NCI-H2107 treated with DMSO at 0.1 percent for 48 hours (cell line): ENCODE results near the gene VPS18.

Experiments
- DNase-seq: peaks from one replicate; lab custom pipeline; 2025; ENCODE audit not compliant: unreplicated experiment; lab: John Stamatoyannopoulos, UW

Gene VPS18

DNA sequence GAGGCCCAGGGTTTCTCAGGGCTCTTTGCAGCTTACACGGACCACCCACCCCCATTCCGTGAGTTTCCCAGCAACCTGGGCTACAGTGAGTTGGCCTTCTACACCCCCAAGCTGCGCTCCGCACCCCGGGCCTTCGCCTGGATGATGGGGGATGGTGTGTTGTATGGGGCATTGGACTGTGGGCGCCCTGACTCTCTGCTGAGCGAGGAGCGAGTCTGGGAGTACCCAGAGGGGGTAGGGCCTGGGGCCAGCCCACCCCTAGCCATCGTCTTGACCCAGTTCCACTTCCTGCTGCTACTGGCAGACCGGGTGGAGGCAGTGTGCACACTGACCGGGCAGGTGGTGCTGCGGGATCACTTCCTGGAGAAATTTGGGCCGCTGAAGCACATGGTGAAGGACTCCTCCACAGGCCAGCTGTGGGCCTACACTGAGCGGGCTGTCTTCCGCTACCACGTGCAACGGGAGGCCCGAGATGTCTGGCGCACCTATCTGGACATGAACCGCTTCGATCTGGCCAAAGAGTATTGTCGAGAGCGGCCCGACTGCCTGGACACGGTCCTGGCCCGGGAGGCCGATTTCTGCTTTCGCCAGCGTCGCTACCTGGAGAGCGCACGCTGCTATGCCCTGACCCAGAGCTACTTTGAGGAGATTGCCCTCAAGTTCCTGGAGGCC is 5.4 kb downstream of the VPS18 start:
- DNase-seq: no peak

DNA sequence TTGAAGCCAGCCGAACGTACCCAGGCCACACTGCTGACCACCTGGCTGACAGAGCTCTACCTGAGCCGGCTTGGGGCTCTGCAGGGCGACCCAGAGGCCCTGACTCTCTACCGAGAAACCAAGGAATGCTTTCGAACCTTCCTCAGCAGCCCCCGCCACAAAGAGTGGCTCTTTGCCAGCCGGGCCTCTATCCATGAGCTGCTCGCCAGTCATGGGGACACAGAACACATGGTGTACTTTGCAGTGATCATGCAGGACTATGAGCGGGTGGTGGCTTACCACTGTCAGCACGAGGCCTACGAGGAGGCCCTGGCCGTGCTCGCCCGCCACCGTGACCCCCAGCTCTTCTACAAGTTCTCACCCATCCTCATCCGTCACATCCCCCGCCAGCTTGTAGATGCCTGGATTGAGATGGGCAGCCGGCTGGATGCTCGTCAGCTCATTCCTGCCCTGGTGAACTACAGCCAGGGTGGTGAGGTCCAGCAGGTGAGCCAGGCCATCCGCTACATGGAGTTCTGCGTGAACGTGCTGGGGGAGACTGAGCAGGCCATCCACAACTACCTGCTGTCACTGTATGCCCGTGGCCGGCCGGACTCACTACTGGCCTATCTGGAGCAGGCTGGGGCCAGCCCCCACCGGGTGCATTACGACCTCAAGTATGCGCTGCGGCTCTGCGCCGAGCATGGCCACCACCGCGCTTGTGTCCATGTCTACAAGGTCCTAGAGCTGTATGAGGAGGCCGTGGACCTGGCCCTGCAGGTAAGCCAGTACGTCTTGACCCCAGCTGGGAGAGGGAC is 6.2 kb downstream of the VPS18 start:
- DNase-seq: no peak

DNA sequence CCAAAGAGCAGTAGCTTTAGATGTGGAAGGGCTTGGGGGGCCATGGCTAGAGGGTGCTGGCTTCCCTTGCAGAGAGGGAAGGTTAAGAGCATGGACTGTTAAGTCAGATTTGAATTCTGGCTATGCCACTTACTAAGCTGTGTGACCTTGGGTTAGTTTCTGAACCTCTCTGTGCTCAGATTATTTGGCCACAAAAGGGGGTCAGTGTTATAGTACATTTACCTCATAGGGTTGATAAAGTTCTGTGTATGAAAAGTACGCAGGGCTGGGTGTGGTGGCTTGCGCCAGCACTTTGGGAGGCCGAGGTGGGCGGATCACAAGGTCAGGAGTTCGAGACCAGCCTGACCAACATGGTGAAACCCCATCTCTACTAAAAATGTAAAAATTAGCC is 6.8 kb downstream of the VPS18 start:
- DNase-seq: no peak

DNA sequence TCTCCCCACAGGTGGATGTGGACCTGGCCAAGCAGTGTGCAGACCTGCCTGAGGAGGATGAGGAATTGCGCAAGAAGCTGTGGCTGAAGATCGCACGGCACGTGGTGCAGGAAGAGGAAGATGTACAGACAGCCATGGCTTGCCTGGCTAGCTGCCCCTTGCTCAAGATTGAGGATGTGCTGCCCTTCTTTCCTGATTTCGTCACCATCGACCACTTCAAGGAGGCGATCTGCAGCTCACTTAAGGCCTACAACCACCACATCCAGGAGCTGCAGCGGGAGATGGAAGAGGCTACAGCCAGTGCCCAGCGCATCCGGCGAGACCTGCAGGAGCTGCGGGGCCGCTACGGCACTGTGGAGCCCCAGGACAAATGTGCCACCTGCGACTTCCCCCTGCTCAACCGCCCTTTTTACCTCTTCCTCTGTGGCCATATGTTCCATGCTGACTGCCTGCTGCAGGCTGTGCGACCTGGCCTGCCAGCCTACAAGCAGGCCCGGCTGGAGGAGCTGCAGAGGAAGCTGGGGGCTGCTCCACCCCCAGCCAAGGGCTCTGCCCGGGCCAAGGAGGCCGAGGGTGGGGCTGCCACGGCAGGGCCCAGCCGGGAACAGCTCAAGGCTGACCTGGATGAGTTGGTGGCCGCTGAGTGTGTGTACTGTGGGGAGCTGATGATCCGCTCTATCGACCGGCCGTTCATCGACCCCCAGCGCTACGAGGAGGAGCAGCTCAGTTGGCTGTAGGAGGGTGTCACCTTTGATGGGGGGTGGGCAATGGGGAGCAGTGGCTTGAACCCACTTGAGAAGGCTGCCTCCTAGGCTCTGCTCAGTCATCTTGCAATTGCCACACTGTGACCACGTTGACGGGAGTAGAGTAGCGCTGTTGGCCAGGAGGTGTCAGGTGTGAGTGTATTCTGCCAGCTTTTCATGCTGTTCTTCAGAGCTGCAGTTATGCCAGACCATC is 8.6 kb downstream of the VPS18 start:
- no peak for DNase-seq

DNA sequence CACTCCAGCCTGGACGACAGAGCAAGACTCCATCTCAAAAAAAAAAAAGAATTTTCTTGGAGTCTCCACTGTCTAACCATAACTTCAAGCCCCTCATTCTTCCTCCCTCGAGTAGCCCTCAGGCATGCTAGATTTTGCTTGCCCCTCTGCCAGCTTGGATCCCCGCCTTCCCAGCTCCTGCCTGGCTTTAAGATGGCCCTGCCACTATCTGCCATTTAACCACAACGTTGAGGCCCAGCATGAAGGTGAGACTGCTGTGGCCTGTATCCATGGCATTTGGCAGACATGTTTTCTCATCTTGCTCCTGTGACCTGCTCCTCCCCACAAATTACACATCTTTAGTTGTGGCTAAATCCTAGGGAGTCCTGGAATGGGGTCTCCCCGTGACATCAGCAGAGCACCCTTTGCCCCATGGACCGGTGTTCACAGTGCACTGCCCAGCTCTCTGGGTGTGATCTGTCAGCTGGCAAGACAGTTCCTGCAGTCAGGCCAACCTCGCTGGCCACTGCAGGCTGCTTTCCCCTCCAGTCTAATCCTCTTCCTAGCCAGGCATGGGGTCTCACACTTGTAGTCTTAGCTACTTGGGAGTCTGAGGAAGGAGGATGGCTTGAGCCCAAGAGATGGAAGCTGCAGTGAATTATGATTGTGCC is 10.4 kb downstream of the VPS18 start:
- no peak for DNase-seq

- peak; percentile 58 for DNase-seq
Observed at GRCh38 chr15:40906091-40906990, 12.1 kb downstream of the VPS18 start.

GRCh38 chr15:40906991-40907802 is 12.9 kb downstream of the VPS18 start:
- peak; percentile 36 for DNase-seq

DNA sequence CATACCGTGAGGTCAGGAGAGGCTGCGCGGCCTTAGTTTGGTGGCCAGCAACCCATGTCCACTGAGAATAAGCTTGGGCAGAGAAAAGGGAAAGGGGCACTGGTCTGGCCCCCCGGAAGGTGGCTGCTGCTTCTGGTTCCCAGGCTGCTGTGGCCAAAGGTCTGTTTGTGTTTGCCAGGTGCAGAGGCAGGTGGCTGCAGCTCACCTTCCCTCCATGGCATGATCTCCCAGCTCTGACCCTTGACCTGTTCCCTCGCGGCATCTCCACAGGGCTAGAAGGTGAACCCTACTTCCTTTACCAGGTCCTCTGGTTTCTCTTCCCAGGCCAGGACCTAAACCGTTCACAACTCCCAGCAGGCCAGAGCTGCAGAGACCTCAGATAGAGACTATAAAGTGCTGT is 13.8 kb downstream of the VPS18 start:
- no peak for DNase-seq

DNA sequence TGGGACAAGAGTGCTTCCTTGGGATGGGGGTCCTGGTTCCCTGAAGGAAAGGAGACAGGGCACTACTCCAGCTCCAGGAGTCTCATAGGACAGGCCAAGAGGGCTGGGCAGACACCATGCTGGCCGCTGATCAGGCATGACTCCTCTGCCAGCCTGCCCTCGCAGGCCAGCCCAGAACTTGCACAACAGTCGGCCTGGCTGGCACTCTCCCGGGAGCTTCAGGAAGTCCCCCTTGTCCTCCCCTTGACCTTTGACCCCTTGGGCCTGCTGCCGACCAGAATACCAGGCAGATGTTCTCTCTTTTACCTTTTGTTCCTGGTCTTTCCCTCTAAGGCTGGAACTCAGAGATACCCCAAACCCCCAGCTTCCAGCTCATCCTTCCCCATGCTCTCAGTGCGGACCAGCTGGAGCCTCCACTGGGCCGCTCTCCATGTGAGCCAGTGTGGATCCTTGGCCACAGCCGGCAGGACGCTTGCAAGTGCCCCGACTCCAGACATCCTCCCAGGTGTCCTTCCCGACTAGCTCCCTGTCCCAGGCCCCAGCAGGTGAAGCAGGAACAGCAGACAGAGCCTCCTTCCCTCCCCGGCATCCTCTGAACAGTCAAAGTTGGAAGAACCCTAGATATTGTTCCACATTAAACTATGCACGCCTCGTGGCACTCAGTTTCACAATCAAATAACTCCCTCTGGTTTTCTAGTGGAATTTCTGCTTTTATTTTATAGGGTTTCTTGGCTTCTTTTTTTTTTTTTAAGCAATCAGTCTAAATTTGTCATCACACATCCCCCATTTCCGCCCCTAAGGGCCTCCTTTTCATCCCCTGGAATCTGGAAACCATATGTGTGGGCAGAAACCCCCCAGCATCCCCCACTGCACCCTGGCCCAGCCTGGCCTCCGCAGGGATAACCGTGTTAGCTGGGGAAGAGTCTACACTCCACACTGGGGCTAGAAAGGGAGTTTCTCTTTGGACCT is 15.7 kb downstream of the VPS18 start:
- DNase-seq: no peak

GRCh38 chr15:40911141-40911540 is 16.9 kb downstream of the VPS18 start:
- no peak for DNase-seq

GRCh38 chr15:40911693-40912092 is 17.4 kb downstream of the VPS18 start:
- DNase-seq: no peak

- no peak for DNase-seq
Observed at GRCh38 chr15:40912478-40912877, 18.2 kb downstream of the VPS18 start.

DNA sequence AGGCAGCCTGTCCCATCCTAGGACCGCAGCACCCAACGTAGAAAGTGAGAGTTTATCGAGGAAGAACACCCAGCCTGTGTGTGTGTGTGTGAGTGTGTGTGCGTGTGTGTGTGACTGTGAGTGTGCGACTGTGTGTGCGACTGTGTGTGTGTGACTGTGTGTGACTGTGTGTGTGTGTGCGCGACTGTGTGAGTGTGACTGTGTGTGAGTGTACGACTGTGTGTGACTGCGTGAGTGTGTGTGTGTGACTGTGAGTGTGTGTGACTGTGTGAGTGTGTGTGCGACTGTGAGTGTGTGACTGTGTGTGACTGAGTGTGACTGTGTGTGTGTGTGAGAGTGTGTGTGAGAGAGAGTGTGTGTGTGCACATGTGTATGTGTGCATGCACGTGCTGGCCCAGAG is 19.8 kb downstream of the VPS18 start:
- DNase-seq: no peak

DNA sequence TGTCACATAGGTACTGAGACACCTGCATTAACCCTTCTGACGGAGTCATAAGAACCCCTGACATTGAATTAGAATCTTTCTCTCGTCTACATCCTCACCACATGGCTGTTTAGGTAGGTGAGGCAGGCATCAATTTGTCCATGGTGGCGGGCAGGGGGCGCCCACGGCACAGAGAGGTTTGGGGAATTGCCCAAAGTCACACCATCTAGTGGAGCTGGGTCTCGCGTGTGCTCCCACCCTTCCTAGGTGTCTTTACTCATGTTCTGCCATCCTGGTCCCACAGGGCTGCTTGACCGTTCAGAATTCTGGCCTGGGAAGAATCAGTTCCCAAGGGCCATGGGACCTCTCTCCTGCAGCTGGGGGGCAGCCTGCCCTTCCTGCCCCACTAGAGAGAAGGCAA is 20.2 kb downstream of the VPS18 start:
- DNase-seq: no peak

DNA sequence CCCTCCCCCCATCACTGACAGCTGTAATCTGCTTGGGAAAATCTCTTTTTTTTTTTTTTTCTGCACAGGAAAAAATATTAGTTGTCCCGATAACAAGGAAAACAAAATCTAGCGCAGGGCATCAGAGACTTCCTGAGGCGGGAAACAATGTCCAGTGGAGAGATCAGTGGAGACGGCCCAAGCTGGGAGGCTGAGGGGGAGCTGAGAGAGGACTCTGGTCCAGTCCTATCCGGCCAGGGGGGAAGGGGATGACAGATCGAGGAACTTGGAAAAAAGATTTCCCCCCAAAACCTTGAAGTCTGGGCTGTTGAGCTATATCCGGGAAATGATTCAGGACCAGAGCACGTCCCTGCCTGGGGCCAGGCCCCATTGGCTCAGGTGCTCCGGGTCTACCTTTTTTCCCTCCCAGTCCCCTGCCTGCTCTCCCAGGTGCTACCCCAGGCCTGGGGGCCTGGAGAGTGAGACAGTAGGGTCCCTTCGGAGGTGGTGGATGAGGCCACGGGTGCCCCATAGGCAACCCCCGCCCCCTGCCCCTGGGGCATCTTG is 20.9 kb downstream of the VPS18 start:
- no peak for DNase-seq

GRCh38 chr15:40915679-40916078 is 21.4 kb downstream of the VPS18 start:
- DNase-seq: no peak

- no peak for DNase-seq
Observed at GRCh38 chr15:40917585-40917984, 23.3 kb downstream of the VPS18 start.
